Smooth muscle cell of the coronary artery (primary cell): ENCODE results near the gene BUB1. TPM values are rescaled to one million over a fixed set of nuclear protein-coding genes. Genes with fewer than 3 reads are reported as not detected.

Experiments
- total RNA-seq: library from RNA; depleted of rRNA; stranded (reverse); fragments of >200 nt; gene quantifications from 2 replicates; pipeline ENCODE4 v1.2.3, GENCODE V29; 2014; ENCODE audit warnings: low replicate concordance

BUB1 gene
- total RNA-seq: 1.3 and 9.5 TPM in 2 replicates

DNA sequence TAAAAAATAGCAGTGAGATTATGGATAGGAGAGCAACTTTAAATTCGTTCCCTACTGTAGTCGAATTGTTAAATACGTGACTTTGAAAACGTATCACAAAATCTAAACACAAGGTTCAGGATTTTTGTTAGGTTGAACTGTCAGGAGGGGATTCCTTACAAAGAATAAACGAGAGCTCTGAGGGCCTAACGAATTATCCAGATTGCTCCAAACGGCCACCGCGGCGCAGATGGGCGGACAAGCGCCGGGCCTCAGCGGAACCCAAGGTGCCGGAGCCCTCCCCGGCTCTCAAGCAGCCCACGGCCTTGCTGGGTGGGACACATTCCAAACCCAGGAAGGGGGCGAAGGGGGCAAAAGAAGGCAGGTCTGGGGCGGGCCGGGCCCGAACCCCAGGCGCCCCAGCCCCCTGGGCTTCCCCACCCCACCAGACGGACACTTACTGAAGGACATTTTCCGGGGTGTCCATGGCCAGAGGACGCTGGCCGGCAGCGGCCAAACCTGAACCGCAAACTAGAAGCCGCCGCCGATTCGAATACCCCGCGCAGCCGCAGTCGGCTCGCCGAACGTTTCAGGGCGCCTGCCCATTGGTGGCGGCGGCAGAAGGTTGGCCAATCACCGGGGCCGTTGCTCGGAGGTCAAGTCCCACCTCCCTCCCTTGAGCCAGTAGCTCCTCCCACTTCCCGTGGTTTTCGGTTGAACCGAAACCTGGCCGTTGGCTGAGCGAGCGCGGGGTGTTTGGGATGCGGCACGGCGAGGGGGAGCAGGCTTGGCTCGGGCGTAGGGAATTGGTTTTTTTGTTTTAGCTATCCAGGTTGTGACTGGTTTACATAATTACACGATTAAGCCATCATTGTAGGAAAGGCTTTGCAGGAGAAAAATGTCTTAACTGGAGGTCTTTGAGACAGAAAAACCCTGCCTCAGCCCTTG, at the start of gene BUB1:
TSS of gene BUB1 (minus strand) at position 534 of the 927 bp plus-strand sequence. CDS start at position 466, 68 bp downstream.

Other genes with a start within 250 kb of the BUB1 start
- 1.4 and 11.9 TPM in 2 replicates for gene LIMS4, start 205.2 kb downstream of the BUB1 start, total RNA-seq
- gene RGPD6, start 100.8 kb downstream of the BUB1 start, total RNA-seq: 15.3 and 25.5 TPM in 2 replicates
- not detected in 2 replicates for gene ACOXL, start 54.5 kb upstream of the BUB1 start, total RNA-seq